Ishikawa (cell line): ENCODE measurements around the gene LARGE2.

Experiments used
- CEBPB ChIP-seq: IDR thresholded peaks from 2 replicates; pipeline ENCODE4 v1.6.1; 2012
- CREB1 ChIP-seq: IDR thresholded peaks from 2 replicates; pipeline ENCODE4 v1.6.1; 2012; ENCODE audit warnings: low read depth
- EGR1 ChIP-seq: IDR thresholded peaks from 2 replicates; pipeline ENCODE4 v1.6.1; 2012
- EP300 ChIP-seq: IDR thresholded peaks from 2 replicates; pipeline ENCODE4 v1.6.1; 2012; ENCODE audit warnings: borderline replicate concordance
- FOXM1 ChIP-seq: IDR thresholded peaks from 2 replicates; pipeline ENCODE4 v1.6.1; 2012; ENCODE audit warnings: low read depth, borderline replicate concordance
- MAX ChIP-seq: IDR thresholded peaks from 2 replicates; pipeline ENCODE4 v1.6.1; 2012
- NFIC ChIP-seq: IDR thresholded peaks from 2 replicates; pipeline ENCODE4 v1.6.1; 2012
- RAD21 ChIP-seq: IDR thresholded peaks from 2 replicates; pipeline ENCODE4 v1.6.1; 2012; ENCODE audit warnings: low read depth
- REST ChIP-seq: IDR thresholded peaks from 2 replicates; pipeline ENCODE4 v1.6.1; 2012; ENCODE audit warnings: low read depth, mild to moderate bottlenecking
- TAF1 ChIP-seq: IDR thresholded peaks from 2 replicates; pipeline ENCODE4 v1.6.1; 2012; ENCODE audit warnings: low read depth, mild to moderate bottlenecking
- TCF12 ChIP-seq: IDR thresholded peaks from 2 replicates; pipeline ENCODE4 v1.6.1; 2012; ENCODE audit warnings: low read depth
- TEAD4 ChIP-seq: IDR thresholded peaks from 2 replicates; pipeline ENCODE4 v1.6.1; 2012
- USF1 ChIP-seq: IDR thresholded peaks from 2 replicates; pipeline ENCODE4 v1.6.1; 2012
- YY1 ChIP-seq: IDR thresholded peaks from 2 replicates; pipeline ENCODE4 v1.6.1; 2012; ENCODE audit warnings: low read depth
- ZBTB7A ChIP-seq: IDR thresholded peaks from 2 replicates; pipeline ENCODE4 v1.6.1; 2012; ENCODE audit warnings: low read depth

Gene LARGE2

GRCh38 chr11:45902452-45903380 lies 19.7 kb upstream of the LARGE2 start:
- no peak for TF ChIP-seq TEAD4
- no peak for TF ChIP-seq ZBTB7A
- no peak for TF ChIP-seq RAD21
- TF ChIP-seq CREB1 = no peak
- TF ChIP-seq REST = no peak
- TF ChIP-seq FOXM1 = no peak
- TF ChIP-seq MAX = no peak
- TF ChIP-seq USF1 = no peak
- no peak for TF ChIP-seq YY1
- TF ChIP-seq EP300 = no peak
- TF ChIP-seq CEBPB = no peak
- TF ChIP-seq NFIC = no peak
- no peak for TF ChIP-seq EGR1

- TF ChIP-seq TCF12 = no peak
- TF ChIP-seq EP300 = no peak
These were observed 18.0 kb upstream of the LARGE2 start for GRCh38 chr11:45904309-45904915.

GRCh38 chr11:45905095-45905494 lies 17.4 kb upstream of the LARGE2 start:
- TF ChIP-seq RAD21 (no peak), TAF1 (no peak)

GRCh38 chr11:45906096-45906682 lies 16.3 kb upstream of the LARGE2 start:
- TF ChIP-seq REST = no peak
- no peak for TF ChIP-seq TAF1
- no peak for TF ChIP-seq TCF12
- no peak for TF ChIP-seq RAD21
- TF ChIP-seq USF1 = no peak
- TF ChIP-seq EGR1 = no peak
- no peak for TF ChIP-seq CEBPB
- TF ChIP-seq YY1 = no peak
- no peak for TF ChIP-seq EP300
- no peak for TF ChIP-seq CREB1
- TF ChIP-seq ZBTB7A = no peak
- TF ChIP-seq FOXM1 = no peak

- TF ChIP-seq EP300 (no peak), RAD21 (no peak), TEAD4 (no peak), NFIC (no peak), YY1 (no peak), TCF12 (no peak), EGR1 (no peak), CEBPB (no peak), MAX (no peak), FOXM1 (no peak), REST (no peak), TAF1 (no peak)
These were observed 15.4 kb upstream of the LARGE2 start, which contains the start of gene FREY1 for GRCh38 chr11:45906965-45907611. TSS of gene FREY1 (minus strand) at chr11:45907271. CDS start at chr11:45907245, 26 bp downstream.
